Stimulated activated naive CD8-positive, alpha-beta T cell treated with anti-CD3 and anti-CD28 coated beads, Interleukin-15, amount 100 ng/mL, for 72 hours (primary cell): ENCODE data around the gene NLGN2.

Experiments
- ATAC-seq: fragments of 150-1000 bp; cut with Tn5 transposase; 2 replicates; pipeline ENCODE4 v1.10.0; 2021; ENCODE audit warnings: mild to moderate bottlenecking, moderate library complexity
- DNase-seq, 2 donors: peaks; one replicate each; pipeline ENCODE4 v3.0.0; 2021 to 2022
- H3K27ac Mint-ChIP-seq, 2 donors: one replicate each; pipeline ENCODE4 v1.8.0; 2022; ENCODE audit warnings: mild to moderate bottlenecking in 2 of 2, mixed read lengths in 2 of 2, moderate library complexity in 2 of 2
- H3K27me3 Mint-ChIP-seq: one replicate; pipeline ENCODE4 v1.8.0; 2022; ENCODE audit warnings: mixed read lengths
- H3K4me1 Mint-ChIP-seq: one replicate; pipeline ENCODE4 v1.8.0; 2022; ENCODE audit warnings: mild to moderate bottlenecking, mixed read lengths
- H3K4me3 Mint-ChIP-seq, 2 donors: one replicate each; pipeline ENCODE4 v1.8.0; 2022; ENCODE audit warnings: mild to moderate bottlenecking in 2 of 2, mixed read lengths in 2 of 2, moderate library complexity in 1 of 2
- H3K9me3 Mint-ChIP-seq, 2 donors: one replicate each; pipeline ENCODE4 v1.8.0; 2022; ENCODE audit warnings: mixed read lengths in 2 of 2

NLGN2 gene

GRCh38 chr17:7383742-7384488 lies 23.7 kb upstream of the NLGN2 start:
- Mint-ChIP-seq H3K4me1 (peaks cover 38% of the 10 kb centered on the region), H3K9me3 (peaks cover 7% of the 10 kb centered on the region in 2 donors), H3K27ac (peak overlapping the region in 1 of 2 donors; percentile 16), H3K27me3 (peaks cover 43% of the 10 kb centered on the region), H3K4me3 (peak overlapping the region; percentile 78 to 89)
- DNase-seq (peak; percentile 75 to 77), ATAC-seq (peak; percentile 97)

GRCh38 chr17:7384489-7385081 lies 23.1 kb upstream of the NLGN2 start:
- peaks cover 38% of the 10 kb centered on the region for H3K4me1 Mint-ChIP-seq
- ATAC-seq: no peak
- no peak for DNase-seq
- H3K27me3 Mint-ChIP-seq: peaks cover 36% of the 10 kb centered on the region
- no peak overlapping the region for H3K27ac Mint-ChIP-seq
- H3K4me3 Mint-ChIP-seq: peak overlapping the region; percentile 78 to 89
- H3K9me3 Mint-ChIP-seq: peaks cover 0 to under 1% of the 10 kb centered on the region in 2 donors

- no peak for DNase-seq
- no peak overlapping the region for H3K4me3 Mint-ChIP-seq
- no peak for ATAC-seq
- no peaks in the 10 kb centered on the region for H3K9me3 Mint-ChIP-seq
- H3K27ac Mint-ChIP-seq: no peak overlapping the region
- H3K4me1 Mint-ChIP-seq: peaks cover 54% of the 10 kb centered on the region
- no peaks in the 10 kb centered on the region for H3K27me3 Mint-ChIP-seq
Measured at GRCh38 chr17:7388856-7389255, 18.8 kb upstream of the NLGN2 start.

GRCh38 chr17:7389924-7390910 lies 17.4 kb upstream of the NLGN2 start:
- ATAC-seq (no peak), DNase-seq (no peak)
- Mint-ChIP-seq H3K27me3 (no peaks in the 10 kb centered on the region), H3K27ac (peak overlapping the region in 1 of 2 donors; percentile 50), H3K4me3 (no peak overlapping the region), H3K9me3 (no peaks in the 10 kb centered on the region), H3K4me1 (peaks cover 51% of the 10 kb centered on the region)

- Mint-ChIP-seq H3K27ac (peak overlapping the region; percentile 6 to 39), H3K9me3 (no peaks in the 10 kb centered on the region), H3K4me1 (peaks cover 54% of the 10 kb centered on the region), H3K27me3 (no peaks in the 10 kb centered on the region), H3K4me3 (no peak overlapping the region)
- DNase-seq (no peak), ATAC-seq (no peak)
Measured at GRCh38 chr17:7391307-7391706, 16.3 kb upstream of the NLGN2 start.

- Mint-ChIP-seq H3K4me3 (peak overlapping the region; percentile 89 to 92), H3K9me3 (no peaks in the 10 kb centered on the region), H3K27me3 (no peaks in the 10 kb centered on the region), H3K4me1 (peaks cover 49% of the 10 kb centered on the region), H3K27ac (peak overlapping the region; percentile 46 to 75)
- DNase-seq (no peak), ATAC-seq (no peak)
Measured at GRCh38 chr17:7392696-7393612, 14.7 kb upstream of the NLGN2 start.

GRCh38 chr17:7393613-7394451 lies 13.8 kb upstream of the NLGN2 start:
- no peaks in the 10 kb centered on the region for H3K27me3 Mint-ChIP-seq
- DNase-seq (peak; percentile 35 to 69), ATAC-seq (peak; percentile 72)
- H3K9me3 Mint-ChIP-seq: no peaks in the 10 kb centered on the region
- peaks cover 49% of the 10 kb centered on the region for H3K4me1 Mint-ChIP-seq
- H3K27ac Mint-ChIP-seq: peak overlapping the region; percentile 80 to 96
- H3K4me3 Mint-ChIP-seq: peak overlapping the region; percentile 89 to 92

- DNase-seq (peak; percentile 81 to 87), ATAC-seq (peak; percentile 91)
- H3K27me3 Mint-ChIP-seq: no peaks in the 10 kb centered on the region
- peaks cover 49% of the 10 kb centered on the region for H3K4me1 Mint-ChIP-seq
- H3K4me3 Mint-ChIP-seq: peak within 1 kb of the TSS; percentile 89 to 92
- peak within 1 kb of the TSS; percentile 96 to 99 for H3K27ac Mint-ChIP-seq
- no peaks in the 10 kb centered on the region for H3K9me3 Mint-ChIP-seq
Measured at GRCh38 chr17:7394452-7395191, 13.0 kb upstream of the NLGN2 start, which contains the start of gene PLSCR3. TSS of gene PLSCR3 (minus strand) at chr17:7394525. CDS start at chr17:7394110, 415 bp downstream.

GRCh38 chr17:7396147-7396546 lies 11.5 kb upstream of the NLGN2 start:
- no peak overlapping the region for H3K27ac Mint-ChIP-seq
- no peak overlapping the region for H3K4me3 Mint-ChIP-seq
- no peaks in the 10 kb centered on the region for H3K27me3 Mint-ChIP-seq

GRCh38 chr17:7398612-7399011 lies 9.0 kb upstream of the NLGN2 start:
- no peaks in the 10 kb centered on the region for H3K27me3 Mint-ChIP-seq
- no peak overlapping the region for H3K4me3 Mint-ChIP-seq
- no peak for DNase-seq
- ATAC-seq: no peak
- no peak overlapping the region for H3K27ac Mint-ChIP-seq
- H3K4me1 Mint-ChIP-seq: peaks cover 21% of the 10 kb centered on the region
- H3K9me3 Mint-ChIP-seq: no peaks in the 10 kb centered on the region

More at GRCh38 chr17:7396147-7396546, 11.5 kb upstream of the NLGN2 start:
- Mint-ChIP-seq H3K4me1 (peaks cover 36% of the 10 kb centered on the region), H3K9me3 (no peaks in the 10 kb centered on the region)
- ATAC-seq (no peak), DNase-seq (no peak)

- H3K27ac Mint-ChIP-seq: peak overlapping the region; percentile 23 to 97
- peak overlapping the region; percentile 89 to 99 for H3K4me3 Mint-ChIP-seq
Measured at GRCh38 chr17:7403043-7403726, 4.5 kb upstream of the NLGN2 start.

GRCh38 chr17:7403727-7403976 lies 4.0 kb upstream of the NLGN2 start:
- H3K4me1 Mint-ChIP-seq: peaks cover 28% of the 10 kb centered on the region

More at GRCh38 chr17:7403043-7403726, 4.5 kb upstream of the NLGN2 start:
- Mint-ChIP-seq H3K4me1 (peaks cover 28% of the 10 kb centered on the region), H3K9me3 (no peaks in the 10 kb centered on the region), H3K27me3 (peaks cover 10% of the 10 kb centered on the region)
- ATAC-seq (no peak), DNase-seq (no peak)

More at GRCh38 chr17:7403727-7403976, 4.0 kb upstream of the NLGN2 start:
- H3K9me3 Mint-ChIP-seq: no peaks in the 10 kb centered on the region
- peak overlapping the region; percentile 89 to 99 for H3K4me3 Mint-ChIP-seq
- ATAC-seq: peak; percentile 61
- H3K27me3 Mint-ChIP-seq: peaks cover 10% of the 10 kb centered on the region
- DNase-seq: no peak
- H3K27ac Mint-ChIP-seq: peak overlapping the region; percentile 94 to 97
